DOHH2 (cell line): ENCODE data around the gene PCDH7.

Experiments
- H3F3A ChIP-seq: fragments of 200-600 bp; sonication (generic), shearing (Covaris generic); 2 replicates; pipeline ENCODE4 v1.6.0; 2016; ENCODE audit warnings: antibody characterized with exemption, mild to moderate bottlenecking; ENCODE audit not compliant: control insufficient read depth, insufficient read depth
- H3K27ac ChIP-seq: fragments of 200-600 bp; sonication (generic); 2 replicates; pipeline ENCODE4 v1.5.1; 2014; ENCODE audit warnings: low read depth, mild to moderate bottlenecking, low read length, moderate library complexity
- H3K27me3 ChIP-seq: fragments of 200-600 bp; sonication (generic); 2 replicates; pipeline ENCODE4 v1.6.1; 2014; ENCODE audit warnings: mild to moderate bottlenecking, low read length, mixed read lengths; ENCODE audit not compliant: control insufficient read depth
- H3K36me3 ChIP-seq: fragments of 200-600 bp; sonication (generic); 2 replicates; pipeline ENCODE4 v1.6.1; 2014; ENCODE audit warnings: mild to moderate bottlenecking, low read length, moderate library complexity, mixed read lengths; ENCODE audit not compliant: control insufficient read depth
- H3K4me1 ChIP-seq: fragments of 200-600 bp; sonication (generic); 2 replicates; pipeline ENCODE4 v1.6.1; 2014; ENCODE audit warnings: mild to moderate bottlenecking, low read length, mixed read lengths; ENCODE audit not compliant: control insufficient read depth
- H3K4me2 ChIP-seq: fragments of 200-600 bp; sonication (generic); 2 replicates; pipeline ENCODE4 v1.6.0; 2014; ENCODE audit warnings: mild to moderate bottlenecking, low read length, moderate library complexity
- H3K4me3 ChIP-seq: fragments of 200-600 bp; sonication (generic); 2 replicates; pipeline ENCODE4 v1.5.1; 2014; ENCODE audit warnings: mild to moderate bottlenecking, low read length, mixed read lengths
- H3K79me2 ChIP-seq: fragments of 200-600 bp; sonication (generic); 2 replicates; pipeline ENCODE4 v1.6.1; 2014; ENCODE audit warnings: mild to moderate bottlenecking, low read length, mixed read lengths; ENCODE audit not compliant: control insufficient read depth
- H3K9me2 ChIP-seq: fragments of 200-600 bp; sonication (generic); replicated peaks from 2 replicates; pipeline ENCODE4 v1.6.1; 2014; ENCODE audit warnings: mild to moderate bottlenecking, low read length, mixed read lengths; ENCODE audit not compliant: control insufficient read depth
- H3K9me3 ChIP-seq: fragments of 200-600 bp; sonication (generic); 2 replicates; pipeline ENCODE4 v1.6.1; 2014; ENCODE audit warnings: antibody characterized with exemption, low read length, mixed read lengths; ENCODE audit not compliant: control insufficient read depth, insufficient read depth
- H4K20me1 ChIP-seq: fragments of 200-600 bp; sonication (generic); 2 replicates; pipeline ENCODE4 v1.6.0; 2014; ENCODE audit warnings: low read depth, mild to moderate bottlenecking, antibody characterized with exemption, low read length, moderate library complexity; ENCODE audit not compliant: control insufficient read depth, insufficient read depth
- EZH2phosphoT487 ChIP-seq: fragments of 200-600 bp; sonication (generic); IDR thresholded peaks from 2 replicates; pipeline ENCODE4 v1.6.1; 2017; ENCODE audit warnings: borderline replicate concordance, mild to moderate bottlenecking, antibody characterized with exemption, low read length, moderate library complexity, mixed read lengths
- TF ChIP-seq, protein P1 (sequence below): fragments of 200-600 bp; sonication (generic); IDR thresholded peaks from one replicate; pipeline ENCODE4 v1.5.1; 2014; ENCODE audit warnings: antibody characterized with exemption, mild to moderate bottlenecking, low read depth, low read length; ENCODE audit not compliant: poor library complexity, severe bottlenecking

Gene PCDH7

GRCh38 chr4:30770812-30771211 is 50.6 kb downstream of the PCDH7 start:
- H3K4me1 ChIP-seq, result peaks cover 76% of the 10 kb centered on the region

DNA sequence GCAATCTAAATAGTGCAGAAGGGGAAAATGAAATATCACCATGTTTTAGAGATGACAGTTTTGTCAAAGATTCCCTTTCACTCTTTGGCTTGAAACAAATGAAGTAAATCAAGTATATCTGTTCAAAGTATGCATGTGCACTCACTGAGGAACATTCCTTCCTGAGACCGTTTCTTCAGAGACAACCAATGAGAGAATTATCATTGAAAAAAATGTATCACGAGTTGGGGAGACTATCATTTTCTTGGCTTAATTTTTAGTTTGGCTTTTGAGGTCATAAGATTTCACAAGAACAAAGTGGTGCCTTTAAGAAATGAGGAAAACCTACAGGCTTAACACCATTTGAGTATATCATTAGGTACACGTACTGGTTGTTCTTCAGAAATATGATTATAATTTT is 56.3 kb downstream of the PCDH7 start:
- TF ChIP-seq, protein P1, sequence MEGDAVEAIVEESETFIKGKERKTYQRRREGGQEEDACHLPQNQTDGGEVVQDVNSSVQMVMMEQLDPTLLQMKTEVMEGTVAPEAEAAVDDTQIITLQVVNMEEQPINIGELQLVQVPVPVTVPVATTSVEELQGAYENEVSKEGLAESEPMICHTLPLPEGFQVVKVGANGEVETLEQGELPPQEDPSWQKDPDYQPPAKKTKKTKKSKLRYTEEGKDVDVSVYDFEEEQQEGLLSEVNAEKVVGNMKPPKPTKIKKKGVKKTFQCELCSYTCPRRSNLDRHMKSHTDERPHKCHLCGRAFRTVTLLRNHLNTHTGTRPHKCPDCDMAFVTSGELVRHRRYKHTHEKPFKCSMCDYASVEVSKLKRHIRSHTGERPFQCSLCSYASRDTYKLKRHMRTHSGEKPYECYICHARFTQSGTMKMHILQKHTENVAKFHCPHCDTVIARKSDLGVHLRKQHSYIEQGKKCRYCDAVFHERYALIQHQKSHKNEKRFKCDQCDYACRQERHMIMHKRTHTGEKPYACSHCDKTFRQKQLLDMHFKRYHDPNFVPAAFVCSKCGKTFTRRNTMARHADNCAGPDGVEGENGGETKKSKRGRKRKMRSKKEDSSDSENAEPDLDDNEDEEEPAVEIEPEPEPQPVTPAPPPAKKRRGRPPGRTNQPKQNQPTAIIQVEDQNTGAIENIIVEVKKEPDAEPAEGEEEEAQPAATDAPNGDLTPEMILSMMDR, result no peak
- TF ChIP-seq EZH2phosphoT487, result no peak
- Histone ChIP-seq H3K4me1 (peaks cover 43% of the 10 kb centered on the region), H3K27me3 (no peaks in the 10 kb centered on the region), H3K4me2 (peak overlapping the region; percentile 49), H3K79me2 (no peaks in the 10 kb centered on the region), H3K9me3 (no peaks in the 10 kb centered on the region), H3F3A (no peaks in the 10 kb centered on the region), H3K4me3 (peak overlapping the region; percentile 11), H4K20me1 (no peaks in the 10 kb centered on the region), H3K36me3 (no peaks in the 10 kb centered on the region), H3K27ac (peak overlapping the region; percentile 35), H3K9me2 (no peaks in the 10 kb centered on the region)

More at GRCh38 chr4:30770812-30771211, 50.6 kb downstream of the PCDH7 start:
- TF ChIP-seq, protein P1, result no peak
- TF ChIP-seq EZH2phosphoT487, result no peak
- no peaks in the 10 kb centered on the region for H3K79me2 ChIP-seq
- no peaks in the 10 kb centered on the region for H3K9me2 ChIP-seq
- peaks cover 12% of the 10 kb centered on the region; the same call in 1 of the 2 replicates for H3F3A ChIP-seq
- no peaks in the 10 kb centered on the region for H4K20me1 ChIP-seq
- no peaks in the 10 kb centered on the region for H3K36me3 ChIP-seq
- no peak overlapping the region for H3K27ac ChIP-seq
- H3K4me3 ChIP-seq, result no peak overlapping the region
- no peaks in the 10 kb centered on the region for H3K27me3 ChIP-seq
- peak overlapping the region; percentile 67; the same call in 1 of the 2 replicates for H3K4me2 ChIP-seq
- no peaks in the 10 kb centered on the region for H3K9me3 ChIP-seq

- no peaks in the 10 kb centered on the region for H3F3A ChIP-seq
Measured at GRCh38 chr4:30776921-30777415, 56.8 kb downstream of the PCDH7 start.

More at GRCh38 chr4:30776921-30777415, 56.8 kb downstream of the PCDH7 start:
- Histone ChIP-seq H4K20me1 (no peaks in the 10 kb centered on the region), H3K27ac (peak overlapping the region; percentile 35), H3K36me3 (no peaks in the 10 kb centered on the region), H3K4me2 (peak overlapping the region; percentile 49), H3K9me2 (no peaks in the 10 kb centered on the region), H3K4me1 (peaks cover 43% of the 10 kb centered on the region), H3K4me3 (peak overlapping the region; percentile 11), H3K9me3 (no peaks in the 10 kb centered on the region), H3K27me3 (no peaks in the 10 kb centered on the region), H3K79me2 (no peaks in the 10 kb centered on the region)
- TF ChIP-seq EZH2phosphoT487, result no peak
- TF ChIP-seq, protein P1, result no peak
